CD4-positive, alpha-beta T cell treated with Interferon gamma for 1 hour (primary cell): ENCODE measurements around the gene EIF2B4.
A peak's percentile ranks its signal among the peaks of the same experiment; 100 is the strongest.
"Not testable (repeated sequence)": the region's sequence is repeated elsewhere in the genome, so short reads cannot be mapped to it uniquely, and the experiment has no call there.

ENCODE experiments used
- DNase-seq: peaks from one replicate; pipeline ENCODE4 v3.0.0-alpha.2; 2020

Gene EIF2B4

DNA sequence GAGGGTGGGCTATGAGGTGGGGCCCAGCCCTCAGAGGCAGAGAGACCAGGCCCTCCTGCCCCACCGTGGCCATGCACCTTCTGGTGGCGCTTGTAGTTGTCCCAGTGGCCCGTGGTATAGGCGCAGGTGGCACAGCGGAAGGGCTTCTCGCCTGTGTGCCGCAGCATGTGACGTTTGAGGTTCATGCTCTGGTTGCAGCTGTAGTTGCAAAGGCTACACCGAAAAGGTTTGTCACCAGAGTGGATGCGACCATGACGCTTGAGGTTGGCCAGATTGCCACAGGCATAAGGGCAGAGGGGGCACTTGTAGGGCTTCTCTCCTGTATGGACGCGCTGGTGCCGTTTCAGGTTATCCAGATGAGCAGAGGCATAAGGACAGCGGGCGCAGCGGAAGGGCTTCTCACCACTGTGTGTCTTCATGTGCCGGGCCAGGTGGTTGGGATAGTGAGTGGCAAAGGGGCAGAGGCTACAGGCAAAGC lies 7.5 kb upstream of the EIF2B4 start:
- DNase-seq: no peak

GRCh38 chr2:27376866-27377617 lies 6.9 kb upstream of the EIF2B4 start:
- DNase-seq: no peak

DNA sequence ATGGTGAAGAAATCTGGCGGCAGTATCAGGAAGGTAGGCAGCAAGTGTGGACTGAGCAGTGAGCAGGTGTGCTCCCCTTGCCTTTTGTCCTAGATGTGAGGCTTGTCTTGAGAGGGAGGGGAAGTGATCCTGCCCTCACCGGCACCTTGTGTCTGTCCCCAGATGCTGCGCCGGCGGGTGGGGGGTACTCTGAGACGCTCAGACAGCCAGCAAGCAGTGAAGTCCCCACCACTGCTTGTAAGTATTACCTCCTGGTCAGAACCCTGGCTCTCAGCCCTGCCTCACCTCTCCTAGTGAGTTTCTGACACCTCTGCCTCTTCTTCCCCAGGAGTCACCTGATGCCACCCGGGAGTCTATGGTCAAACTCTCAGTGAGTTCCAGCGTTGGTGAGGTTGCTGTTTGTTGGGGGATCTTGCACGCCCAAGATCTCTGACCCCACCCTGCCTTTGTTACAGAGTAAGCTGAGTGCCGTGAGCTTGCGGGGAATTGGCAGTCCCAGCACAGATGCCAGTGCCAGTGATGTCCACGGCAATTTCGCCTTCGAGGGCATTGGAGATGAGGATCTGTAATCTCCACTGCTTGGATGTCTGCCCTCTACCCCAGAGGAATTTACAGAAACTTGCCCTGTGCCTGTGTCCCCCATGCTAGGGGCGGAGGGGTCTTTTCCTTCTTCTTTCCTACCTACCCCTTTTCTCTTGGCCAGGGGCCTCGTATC lies 6.2 kb upstream of the EIF2B4 start:
- no peak for DNase-seq

DNA sequence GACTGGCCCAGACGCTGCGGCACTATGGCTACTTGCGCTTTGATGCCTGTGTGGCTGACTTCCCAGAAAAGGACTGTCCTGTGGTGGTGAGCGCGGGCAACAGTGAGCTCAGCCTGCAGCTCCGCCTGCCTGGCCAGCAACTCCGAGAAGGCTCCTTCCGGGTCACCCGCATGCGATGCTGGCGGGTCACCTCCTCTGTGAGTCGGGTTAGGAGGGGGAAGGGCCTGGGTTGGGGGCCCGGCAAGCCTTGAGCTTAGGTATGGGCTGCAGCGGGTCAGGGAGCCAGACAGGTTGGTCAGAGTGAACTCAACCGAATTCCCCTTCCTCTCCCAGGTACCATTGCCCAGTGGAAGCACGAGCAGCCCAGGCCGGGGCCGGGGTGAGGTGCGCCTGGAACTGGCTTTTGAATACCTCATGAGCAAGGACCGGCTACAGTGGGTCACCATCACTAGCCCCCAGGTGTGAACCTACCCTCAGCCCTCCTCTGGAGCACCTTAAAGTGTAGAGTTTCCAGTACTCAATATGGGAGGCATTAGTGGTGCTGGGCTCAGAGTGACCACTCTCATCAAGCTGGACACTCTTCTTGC lies 5.5 kb upstream of the EIF2B4 start:
- DNase-seq: no peak

GRCh38 chr2:27373567-27373966 lies 3.4 kb upstream of the EIF2B4 start:
- DNase-seq: no peak

DNA sequence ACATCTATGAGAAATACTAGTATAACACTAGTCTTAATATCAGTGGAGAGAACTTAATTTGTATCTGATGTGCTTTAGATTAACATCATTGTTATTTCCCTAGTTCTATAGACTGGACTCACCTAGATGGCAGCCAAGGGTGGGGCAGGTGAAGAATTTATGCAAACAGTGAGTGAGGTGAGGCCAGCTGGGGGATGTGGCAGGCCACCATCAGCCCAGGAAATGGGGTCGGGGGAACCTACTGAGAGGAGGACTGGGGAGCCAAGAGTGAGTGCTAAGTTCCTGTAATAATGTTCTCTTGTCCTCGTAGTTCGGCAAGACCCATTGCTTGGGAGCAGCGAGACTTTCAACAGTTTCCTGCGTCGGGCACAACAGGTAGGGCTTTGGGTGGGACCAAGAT lies 2.8 kb upstream of the EIF2B4 start:
- DNase-seq: no peak

- DNase-seq: peak; percentile 57
Observed at GRCh38 chr2:27370816-27371620, 880 bp upstream of the EIF2B4 start.

DNA sequence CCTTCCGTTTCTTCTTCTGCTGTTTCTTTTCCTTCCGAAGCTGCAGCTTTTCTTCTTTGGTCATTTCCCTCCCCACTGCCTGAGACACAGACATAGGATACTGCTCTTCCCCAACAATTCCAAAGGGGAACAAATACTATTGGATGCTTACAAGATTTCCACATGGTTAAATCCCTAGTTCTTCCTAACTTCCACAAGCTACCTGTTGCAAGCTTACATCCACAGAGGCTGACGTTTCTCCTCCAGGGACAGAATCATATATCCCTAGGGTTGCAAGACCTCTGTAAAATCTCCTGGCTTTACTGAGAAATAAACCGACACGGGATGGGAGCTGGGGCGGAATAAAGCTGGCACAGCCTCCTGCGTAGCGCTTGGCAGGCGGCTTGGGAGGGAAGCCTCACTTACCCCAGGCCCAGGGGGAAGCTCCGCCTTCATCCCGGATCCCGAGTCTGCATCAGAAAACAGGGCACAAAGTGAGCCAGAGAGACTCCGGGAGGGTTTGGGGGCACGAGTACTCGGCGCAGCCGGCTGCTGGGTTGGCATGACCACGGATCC lies 590 bp downstream of the EIF2B4 start:
- DNase-seq: no peak

DNA sequence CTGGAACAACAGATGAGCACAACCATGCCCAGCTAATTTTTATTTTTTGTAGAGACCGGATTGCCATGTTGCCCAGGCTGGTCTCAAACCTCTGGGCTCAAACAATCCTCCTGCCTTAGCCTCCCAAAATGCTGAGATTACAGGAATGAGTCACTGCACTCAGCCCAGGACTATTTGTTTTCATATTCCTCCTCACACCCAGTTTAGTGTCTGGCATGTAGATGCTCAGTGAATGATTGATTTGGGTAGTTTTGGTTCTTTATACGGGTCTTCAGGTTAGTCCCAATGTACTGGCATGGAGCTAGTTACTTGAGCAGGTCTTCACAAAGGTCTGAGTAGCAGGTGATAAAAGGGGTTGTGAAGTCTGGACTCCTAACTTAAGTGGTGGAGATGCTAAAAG lies 6.2 kb downstream of the EIF2B4 start:
- DNase-seq: no peak

- no peak for DNase-seq
Observed at GRCh38 chr2:27362678-27363420, 7.3 kb downstream of the EIF2B4 start.

DNA sequence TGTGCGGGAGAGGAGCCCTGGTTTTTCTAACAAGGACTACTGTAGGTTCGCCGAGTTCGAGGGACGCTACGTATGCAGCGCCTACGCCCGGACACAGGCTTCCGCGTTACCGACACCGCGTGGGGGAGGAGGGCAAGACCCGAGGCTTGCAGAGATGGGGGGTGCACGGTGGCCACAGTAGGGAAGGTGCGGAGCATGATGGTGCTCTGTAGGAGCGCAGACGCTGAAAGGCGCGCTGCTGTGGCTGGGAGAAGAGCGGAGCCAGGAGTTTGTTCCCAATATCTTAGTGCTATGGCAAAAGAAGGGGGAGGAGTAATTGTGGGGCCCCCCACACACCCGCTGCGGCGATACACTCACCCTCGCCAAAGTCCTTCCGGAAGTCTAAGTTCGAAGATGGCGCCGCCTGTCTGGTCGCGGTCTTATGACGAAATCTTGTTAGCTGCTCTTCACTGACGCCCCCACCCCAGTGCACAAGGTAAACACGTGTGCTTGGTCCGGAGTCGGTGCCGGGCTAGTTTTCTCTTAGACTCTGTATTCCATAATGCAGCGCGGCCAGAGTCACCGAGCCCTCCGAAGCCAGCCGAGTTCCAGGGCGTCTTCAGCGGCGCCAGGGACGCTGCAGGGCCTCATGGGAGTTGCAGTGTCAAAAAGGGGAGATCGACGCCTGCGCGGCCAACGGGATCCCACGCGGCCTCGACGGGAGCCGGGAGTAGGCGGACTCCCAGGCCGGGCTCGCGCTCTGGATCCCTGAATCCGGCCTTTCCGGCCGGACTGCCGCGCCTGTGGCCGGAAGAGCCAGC lies 13.6 kb downstream of the EIF2B4 start, which contains the start of gene GTF3C2:
TSS of gene GTF3C2 (minus strand) at position 383 of the 800 bp plus-strand sequence. CDS start 13,210 bp downstream, outside the sequence.
- DNase-seq: peak; percentile 92

DNA sequence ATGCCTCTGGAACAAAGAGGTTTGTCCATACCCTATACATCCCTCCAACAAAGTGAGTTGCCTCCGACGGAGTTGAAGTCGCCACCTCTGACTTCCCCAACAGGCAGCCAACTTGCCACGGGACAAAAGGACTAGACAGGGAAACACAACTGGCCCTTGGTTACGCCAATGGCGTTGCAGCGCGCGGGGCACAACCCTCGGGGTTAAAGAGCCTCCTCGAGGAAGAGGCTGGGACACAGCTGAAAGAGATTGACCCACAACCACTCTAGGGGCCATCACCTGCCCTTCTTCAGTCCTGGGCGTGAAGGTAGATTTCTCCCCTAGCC lies 14.1 kb downstream of the EIF2B4 start:
- no peak for DNase-seq

- DNase-seq: no peak
Observed at GRCh38 chr2:27354597-27354927, 15.6 kb downstream of the EIF2B4 start.

DNA sequence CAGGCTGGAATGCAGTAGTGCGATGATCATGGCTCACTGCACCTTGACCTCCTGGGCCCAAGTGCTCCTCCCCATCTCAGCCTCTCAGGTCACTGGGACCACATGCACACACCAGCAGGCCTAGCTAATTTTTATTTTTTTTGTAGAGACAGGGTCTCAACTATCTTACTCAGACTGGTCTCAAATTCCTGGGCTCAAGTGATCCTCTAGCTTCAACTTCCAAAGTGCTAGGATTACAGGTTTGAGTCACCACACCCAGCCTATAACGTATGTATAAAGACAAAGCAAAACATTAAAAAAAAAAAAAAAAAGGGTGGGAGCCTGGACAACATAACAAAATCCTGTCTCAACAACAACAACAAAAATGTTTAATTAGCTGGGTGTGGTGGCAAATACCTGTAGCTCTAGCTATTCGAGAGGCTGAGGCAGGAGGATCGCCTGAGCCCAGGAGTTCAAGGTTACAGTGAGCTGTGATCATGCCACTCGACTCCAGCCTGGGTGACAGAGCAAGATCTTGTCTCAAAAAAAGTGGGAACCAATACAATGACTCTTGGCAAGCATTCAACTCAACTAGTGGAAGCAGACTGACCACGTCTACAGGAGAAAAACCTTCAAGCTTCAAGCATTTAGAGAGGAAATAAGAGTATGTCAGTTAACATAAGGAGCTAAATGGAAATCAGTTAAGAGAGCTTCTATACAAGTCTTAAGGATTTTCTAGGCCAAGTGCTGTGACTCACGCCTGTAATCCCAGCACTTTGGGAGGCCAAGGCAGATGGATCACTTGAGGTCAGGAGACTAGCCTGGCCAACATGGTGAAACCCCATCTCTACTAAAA lies 16.2 kb downstream of the EIF2B4 start:
- DNase-seq: no peak

GRCh38 chr2:27353386-27353761 lies 16.8 kb downstream of the EIF2B4 start:
- not testable (repeated sequence) for DNase-seq

DNA sequence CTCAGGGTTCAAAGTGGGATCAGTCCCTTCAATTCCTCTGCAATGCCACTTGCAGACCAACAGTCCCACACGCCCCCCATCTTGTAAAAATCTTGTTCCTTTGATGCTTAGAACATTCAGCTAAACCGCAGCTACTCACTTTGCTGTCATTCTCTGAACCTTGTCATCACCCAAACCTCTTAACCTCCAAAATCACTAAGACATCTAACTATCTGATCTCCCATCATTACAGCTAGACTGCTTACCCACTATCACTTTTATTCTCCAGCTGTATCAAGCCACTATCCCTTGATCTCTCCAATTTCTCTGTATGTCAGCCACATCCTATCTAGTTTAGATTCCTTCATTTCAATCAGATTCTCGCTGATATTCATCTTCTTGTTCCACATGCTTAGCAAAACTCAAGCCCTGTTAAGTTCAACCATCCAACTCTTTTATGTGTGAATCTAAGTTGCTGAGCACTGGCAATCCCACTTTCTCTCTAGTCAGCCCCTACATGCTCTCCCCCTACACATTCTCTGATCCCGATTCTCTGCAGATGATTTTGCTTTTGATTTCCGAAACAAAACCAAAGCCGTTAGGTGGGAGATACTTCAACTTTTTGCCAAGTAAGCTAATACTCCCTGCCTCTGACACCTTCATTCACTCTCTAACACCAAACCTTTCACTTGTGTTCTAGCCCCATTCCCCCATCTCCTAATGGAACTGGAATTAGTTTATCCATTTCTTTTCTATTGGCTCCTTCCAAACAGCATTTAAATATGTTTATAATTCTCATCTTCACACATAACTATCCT lies 18.1 kb downstream of the EIF2B4 start:
- DNase-seq: no peak

DNA sequence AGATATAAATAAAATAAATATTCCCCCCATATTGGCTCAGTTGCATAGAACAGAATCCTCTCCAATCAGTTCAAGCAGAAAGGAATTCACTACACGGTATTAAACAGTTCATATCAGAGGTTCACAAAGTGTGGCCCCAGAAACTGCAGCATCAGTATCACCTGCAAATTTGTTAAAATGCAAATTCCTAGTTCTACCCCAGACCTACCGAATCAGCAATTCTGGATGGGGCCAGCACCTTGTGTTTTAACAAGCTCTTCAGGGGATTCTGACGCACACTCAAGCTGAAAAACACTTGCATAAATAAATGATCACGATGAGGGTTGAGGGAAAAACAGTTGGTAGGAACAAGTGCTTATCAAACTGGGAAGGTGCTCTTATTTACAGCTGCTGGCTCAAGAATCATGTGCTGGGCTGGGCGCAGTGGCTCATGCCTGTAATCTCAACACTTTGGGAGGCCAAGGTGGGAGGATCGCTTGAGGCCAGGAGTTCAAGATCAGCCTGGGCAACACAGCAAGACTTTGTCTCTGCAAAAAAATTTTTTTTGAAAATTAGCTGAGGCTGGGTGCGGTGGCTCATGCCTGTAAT lies 19.9 kb downstream of the EIF2B4 start:
- no peak for DNase-seq

- DNase-seq: no peak
Observed at GRCh38 chr2:27347641-27348040, 22.5 kb downstream of the EIF2B4 start.

DNA sequence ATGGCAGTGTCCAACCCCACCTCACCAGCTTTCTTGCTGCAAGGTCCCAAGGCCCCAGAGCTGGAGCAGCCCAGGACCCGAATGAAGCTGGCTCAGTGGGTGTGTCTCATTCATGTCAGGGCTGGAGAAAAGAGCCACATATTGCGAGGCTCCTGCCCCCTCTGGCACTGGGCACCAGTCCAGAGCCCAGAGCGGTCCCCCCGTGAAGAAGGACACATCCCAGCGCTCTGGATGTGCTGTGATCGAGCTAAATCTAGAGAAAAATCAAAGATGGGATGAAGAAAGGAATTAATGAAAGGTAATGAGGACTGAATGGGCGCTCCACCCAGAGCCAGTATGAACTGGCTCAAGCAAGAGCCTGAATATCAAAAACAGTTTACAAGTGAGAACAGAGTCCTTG lies 34.0 kb downstream of the EIF2B4 start:
- no peak for DNase-seq
